HG02759 (cell line): ENCODE measurements around the gene KIF4B.
"Not testable (repeated sequence)": the region's sequence is repeated elsewhere in the genome, so short reads cannot be mapped to it uniquely, and the experiment has no call there.

Experiments
- ATAC-seq: cut with Tn5 transposase; IDR thresholded peaks from one replicate; pipeline ENCODE4 v1.9.1; 2021; ENCODE audit warnings: mild to moderate bottlenecking, moderate library complexity; ENCODE audit not compliant: unreplicated experiment

KIF4B gene, protein sequence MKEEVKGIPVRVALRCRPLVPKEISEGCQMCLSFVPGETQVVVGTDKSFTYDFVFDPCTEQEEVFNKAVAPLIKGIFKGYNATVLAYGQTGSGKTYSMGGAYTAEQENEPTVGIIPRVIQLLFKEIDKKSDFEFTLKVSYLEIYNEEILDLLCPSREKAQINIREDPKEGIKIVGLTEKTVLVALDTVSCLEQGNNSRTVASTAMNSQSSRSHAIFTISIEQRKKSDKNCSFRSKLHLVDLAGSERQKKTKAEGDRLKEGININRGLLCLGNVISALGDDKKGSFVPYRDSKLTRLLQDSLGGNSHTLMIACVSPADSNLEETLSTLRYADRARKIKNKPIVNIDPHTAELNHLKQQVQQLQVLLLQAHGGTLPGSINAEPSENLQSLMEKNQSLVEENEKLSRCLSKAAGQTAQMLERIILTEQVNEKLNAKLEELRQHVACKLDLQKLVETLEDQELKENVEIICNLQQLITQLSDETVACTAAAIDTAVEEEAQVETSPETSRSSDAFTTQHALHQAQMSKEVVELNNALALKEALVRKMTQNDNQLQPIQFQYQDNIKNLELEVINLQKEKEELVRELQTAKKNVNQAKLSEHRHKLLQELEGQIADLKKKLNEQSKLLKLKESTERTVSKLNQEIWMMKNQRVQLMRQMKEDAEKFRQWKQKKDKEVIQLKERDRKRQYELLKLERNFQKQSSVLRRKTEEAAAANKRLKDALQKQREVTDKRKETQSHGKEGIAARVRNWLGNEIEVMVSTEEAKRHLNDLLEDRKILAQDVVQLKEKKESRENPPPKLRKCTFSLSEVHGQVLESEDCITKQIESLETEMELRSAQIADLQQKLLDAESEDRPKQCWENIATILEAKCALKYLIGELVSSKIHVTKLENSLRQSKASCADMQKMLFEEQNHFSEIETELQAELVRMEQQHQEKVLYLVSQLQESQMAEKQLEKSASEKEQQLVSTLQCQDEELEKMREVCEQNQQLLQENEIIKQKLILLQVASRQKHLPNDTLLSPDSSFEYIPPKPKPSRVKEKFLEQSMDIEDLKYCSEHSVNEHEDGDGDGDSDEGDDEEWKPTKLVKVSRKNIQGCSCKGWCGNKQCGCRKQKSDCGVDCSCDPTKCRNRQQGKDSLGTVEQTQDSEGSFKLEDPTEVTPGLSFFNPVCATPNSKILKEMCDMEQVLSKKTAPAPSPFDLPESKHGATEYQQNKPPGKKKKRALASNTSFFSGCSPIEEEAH

DNA sequence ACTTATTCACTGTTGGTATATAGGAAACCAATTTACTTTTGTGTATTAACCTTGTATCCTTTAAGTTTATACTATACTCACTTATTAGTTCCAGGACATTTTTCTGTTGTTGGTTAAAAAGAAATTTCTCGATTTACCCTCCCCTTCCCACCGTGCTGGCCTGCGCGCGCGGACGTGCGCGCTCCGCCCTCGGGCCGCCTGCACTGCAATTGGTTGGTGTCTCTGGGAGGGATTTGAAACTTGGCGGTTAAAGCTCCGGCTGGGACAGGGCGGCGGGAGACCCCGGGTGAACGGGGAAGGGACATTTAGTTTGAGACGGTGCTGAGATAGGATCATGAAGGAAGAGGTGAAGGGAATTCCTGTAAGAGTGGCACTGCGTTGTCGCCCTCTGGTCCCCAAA is at the start of gene KIF4B:
KIF4B (plus strand) TSS at position 230 of the 400 bp plus-strand sequence; CDS start at position 335, 105 bp downstream.
- ATAC-seq = no peak

GRCh38 chr5:154966081-154966841 is 47.3 kb upstream of the KIF4B start:
- ATAC-seq = no peak

GRCh38 chr5:154966874-154967273 is 46.7 kb upstream of the KIF4B start:
- no peak for ATAC-seq

GRCh38 chr5:154967421-154968024 is 46.0 kb upstream of the KIF4B start:
- no peak for ATAC-seq

- no peak for ATAC-seq
Observed at GRCh38 chr5:154968953-154969352, 44.6 kb upstream of the KIF4B start.

DNA sequence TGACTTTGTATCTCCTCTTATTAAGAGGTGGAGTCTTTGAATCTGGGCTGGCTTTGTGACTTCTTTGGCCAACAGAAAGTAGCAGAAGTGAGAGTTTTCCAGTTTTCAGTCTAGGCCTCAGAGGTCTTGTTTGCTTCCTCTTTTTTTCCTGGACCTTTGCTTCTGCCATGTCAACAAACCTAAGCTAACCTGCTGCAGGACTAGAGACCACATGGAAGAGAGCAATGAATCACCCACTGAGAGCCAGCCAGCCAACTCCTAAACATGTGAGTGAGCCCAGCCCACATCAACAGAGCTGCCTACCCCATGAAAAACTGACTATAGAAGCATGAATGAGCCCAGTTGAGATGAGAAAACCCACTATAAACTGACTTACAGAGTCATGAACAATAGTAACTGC is 42.8 kb upstream of the KIF4B start:
- no peak for ATAC-seq

DNA sequence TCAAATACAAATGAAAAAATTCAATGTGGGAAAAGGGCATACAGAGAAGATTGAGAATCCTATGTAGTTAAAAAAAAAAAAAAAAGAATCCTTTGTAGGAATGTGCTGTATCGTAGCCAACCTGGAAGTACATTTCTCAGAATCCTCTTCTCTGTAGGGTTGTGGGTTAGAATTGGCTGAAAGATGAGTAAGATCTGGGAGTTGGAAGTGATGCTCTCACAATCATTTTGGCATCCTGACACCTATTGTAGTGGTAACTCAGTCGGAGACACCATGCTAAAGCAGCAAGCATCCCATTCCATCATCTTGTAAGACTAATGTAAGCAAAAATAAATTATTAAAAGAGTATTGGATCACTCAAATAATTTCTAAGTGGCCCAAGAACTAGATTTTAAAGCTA is 42.1 kb upstream of the KIF4B start:
- ATAC-seq = no peak

DNA sequence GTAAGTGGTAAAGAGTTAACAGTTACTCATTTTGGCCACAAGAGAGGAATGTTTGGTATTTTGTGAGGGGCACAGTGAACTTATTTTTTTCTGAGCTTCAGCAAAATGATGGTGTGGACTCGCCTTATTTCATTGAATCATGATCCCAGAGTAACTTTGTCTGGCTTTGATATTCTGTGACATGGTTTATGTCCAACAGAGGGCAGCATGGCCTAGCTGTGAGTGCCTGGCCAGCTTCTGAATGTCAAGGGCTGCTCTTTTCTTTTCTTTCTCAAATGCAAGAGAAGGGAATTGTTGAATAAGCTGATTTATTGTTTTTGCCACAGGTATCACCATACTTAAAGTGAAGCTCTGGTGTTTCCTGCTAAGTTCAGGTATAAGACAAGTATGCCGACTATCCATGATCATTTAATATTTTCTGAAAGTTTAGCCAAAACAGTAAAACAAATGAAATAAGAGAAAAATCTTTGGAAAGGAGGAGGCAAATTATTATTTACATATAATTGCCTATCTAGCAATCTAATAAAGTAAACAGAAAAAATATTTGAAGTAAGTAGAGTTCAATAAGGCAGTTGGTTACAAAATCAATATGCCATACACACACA is 41.0 kb upstream of the KIF4B start:
- no peak for ATAC-seq

DNA sequence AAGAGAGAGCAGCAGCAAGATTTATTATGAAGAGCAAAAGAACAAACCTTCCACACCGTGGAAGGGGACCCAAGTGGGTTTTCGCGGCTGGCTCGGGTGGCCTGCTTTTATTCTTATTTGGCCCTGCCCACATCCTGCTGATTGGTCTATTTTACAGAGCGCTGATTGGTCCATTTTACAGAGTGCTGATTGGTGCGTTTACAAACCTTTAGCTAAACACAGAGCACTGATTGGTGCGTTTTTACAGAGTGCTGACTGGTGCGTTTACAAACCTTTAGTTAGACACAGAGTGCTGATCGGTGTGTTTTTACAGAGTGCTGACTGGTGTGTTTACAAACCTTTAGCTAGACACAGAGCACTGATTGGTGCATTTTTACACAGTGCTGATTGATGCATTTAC is 37.5 kb upstream of the KIF4B start:
- ATAC-seq = not testable (repeated sequence)

GRCh38 chr5:154977409-154977808 is 36.1 kb upstream of the KIF4B start:
- ATAC-seq = no peak

GRCh38 chr5:154978294-154978693 is 35.3 kb upstream of the KIF4B start:
- ATAC-seq = not testable (repeated sequence)

DNA sequence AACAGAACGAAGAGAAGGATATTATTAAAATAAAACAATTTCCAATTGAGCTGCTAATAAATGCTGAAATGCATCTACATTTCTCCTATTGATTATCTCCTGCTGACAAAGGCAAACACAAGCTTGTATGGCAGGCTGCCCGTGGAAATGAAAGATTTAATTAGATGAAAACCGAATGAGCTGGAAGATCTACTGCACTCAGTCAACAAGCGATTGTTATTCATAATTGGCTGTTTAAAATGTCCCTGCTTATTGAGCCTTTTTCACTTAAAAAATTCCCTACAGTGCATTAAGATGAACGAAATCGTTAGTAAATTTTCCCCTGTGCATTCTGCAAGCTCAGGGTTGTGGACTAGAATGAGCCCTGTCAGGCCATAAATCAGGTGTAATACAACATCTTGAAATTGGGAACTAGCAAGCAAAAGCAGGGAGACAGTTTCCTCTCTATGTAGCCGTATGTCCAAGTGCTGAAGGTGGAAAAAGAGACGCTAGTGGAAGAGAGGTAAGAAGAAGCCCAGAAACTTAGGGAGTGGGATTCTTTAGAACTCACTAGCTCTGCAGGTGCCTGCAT is 28.5 kb upstream of the KIF4B start:
- ATAC-seq = no peak

DNA sequence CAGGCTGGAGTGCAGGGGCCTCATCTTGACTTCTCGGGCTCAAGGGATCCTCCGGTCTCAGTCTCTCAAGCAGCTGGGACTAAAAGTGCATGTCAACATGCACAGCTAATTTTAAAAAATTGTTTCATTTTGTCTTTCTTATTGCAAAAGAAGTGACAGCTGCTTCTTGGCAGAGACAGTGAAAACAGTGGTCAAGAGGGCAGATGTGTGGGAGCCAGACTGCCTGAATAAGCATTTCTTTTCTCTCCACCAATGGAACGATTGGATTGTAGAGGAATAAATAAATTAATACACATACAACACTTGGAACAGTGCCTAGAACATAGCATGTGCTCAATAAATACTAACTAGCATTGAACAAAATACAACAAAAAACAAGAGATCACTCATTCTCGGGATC is 27.4 kb upstream of the KIF4B start:
- no peak for ATAC-seq

GRCh38 chr5:154989626-154990025 is 23.9 kb upstream of the KIF4B start:
- no peak for ATAC-seq

DNA sequence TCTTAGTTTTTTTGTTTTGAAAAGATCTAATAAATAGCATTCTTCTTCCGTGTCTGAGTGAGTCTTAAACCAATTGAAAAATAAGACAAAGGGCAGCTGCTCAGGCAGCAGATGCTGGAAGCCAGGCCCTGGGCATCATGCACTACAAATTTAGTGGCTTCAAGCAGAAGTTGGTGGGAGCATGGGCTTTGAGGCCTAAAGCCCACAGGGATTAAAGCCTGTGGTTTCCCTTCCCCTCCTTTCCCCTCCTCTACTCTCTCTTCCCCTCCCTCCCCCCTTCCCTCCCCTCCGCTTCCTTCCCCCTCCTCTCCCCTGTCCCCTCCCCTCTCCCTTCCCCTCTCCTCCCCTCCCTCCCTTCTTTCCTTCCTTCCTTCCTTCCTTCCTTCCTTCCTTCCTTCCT is 20.1 kb upstream of the KIF4B start:
- no peak for ATAC-seq

DNA sequence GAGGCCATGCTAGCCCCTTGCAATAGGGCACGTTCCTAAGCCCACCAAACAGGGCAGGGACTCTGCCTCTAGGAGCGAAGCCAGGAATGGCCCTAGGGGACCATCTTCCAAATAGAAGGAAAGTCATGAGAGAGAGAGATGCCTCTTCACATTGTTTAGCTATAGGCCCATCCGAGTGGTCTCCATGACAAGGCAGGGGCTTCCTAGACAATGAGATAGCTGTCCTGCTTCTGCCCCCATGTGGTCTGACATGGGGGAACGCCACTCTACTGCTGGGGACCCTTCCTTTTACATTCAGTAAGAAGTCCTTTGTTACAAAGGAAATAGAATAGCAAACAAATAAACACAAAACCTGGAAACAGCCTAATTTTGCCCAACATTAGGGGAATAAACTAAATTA is 17.9 kb upstream of the KIF4B start:
- ATAC-seq = no peak

DNA sequence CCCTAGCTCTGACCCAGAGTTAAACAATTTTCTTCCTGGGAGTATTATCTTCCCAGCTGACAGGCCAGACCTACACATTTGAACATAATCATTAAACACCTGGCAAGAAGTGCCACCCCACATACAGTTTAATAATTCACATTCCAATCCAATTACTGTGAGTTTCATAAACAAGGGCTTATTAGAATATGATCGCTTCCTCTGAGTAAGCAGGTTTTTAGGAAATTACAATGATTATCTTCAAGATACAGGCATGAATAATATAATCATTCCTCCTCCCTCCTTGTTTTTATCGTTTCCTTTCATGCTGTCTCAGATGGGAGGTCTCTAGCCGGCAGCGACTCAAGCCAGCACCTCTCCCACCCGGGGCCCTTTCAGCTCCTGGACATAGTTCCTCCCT is 15.8 kb upstream of the KIF4B start:
- no peak for ATAC-seq

DNA sequence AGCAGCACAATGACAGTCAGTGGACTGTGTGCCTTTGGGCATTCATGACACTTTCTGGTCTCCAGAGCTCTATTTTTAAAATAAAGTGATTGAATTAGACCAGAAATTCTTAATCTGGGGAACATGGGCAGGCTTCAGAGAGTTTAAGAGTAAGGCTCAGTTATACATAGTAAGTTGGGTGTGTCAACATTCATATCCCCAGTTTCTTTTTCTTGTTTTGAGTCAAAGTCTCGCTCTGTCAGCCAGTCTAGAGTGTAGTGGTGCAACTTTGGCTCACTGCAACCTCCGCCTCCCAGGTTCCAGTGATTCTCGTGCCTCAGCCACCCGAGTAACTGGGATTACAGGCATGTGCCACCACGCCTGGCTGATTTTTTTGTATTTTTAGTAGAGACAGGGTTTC is 13.7 kb upstream of the KIF4B start:
- peak; percentile 73 for ATAC-seq

DNA sequence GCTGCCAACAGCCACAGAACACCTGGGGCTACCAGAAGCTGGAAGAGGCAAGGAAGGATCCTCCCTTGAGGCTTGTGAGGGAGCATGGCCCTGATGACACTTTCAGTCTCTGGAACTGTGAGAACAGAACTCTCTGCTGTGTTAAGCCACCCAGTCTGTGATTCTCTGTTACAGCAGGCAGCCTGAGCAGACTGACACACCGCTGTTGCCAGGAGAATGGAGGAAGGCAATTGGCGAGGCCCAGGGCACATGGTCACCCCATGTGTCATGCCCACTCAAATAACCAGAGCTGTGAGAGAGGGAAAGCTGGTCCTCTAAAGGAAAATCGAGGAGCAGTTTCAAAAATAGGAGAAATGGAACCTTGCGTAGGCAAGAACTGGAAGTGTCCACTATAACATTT is 12.0 kb upstream of the KIF4B start:
- ATAC-seq = no peak
